Activated CD8-positive, alpha-beta memory T cell treated with anti-CD3 and anti-CD28 coated beads, Interleukin-2, amount 10 ng/mL, durations not matched to agents 7 days and 5 days (primary cell): ENCODE results near the gene HEY2. TPM values are rescaled to one million over a fixed set of nuclear protein-coding genes. Genes with fewer than 3 reads are reported as not detected.

Experiments used
- total RNA-seq, 2 experiments: library from RNA; stranded (reverse); gene quantifications; one replicate each; pipeline ENCODE4 v1.2.3, GENCODE V29; 2021

Gene HEY2
- total RNA-seq, 2 experiments from 2014 or later: not detected

Other genes with a start within 250 kb of the HEY2 start
- gene NCOA7, start 41.3 kb downstream of the HEY2 start, total RNA-seq: 10 to 100 TPM; 45.3 to 46.9 TPM
- 1 to 10 TPM; 8.7 to 9.3 TPM for gene HINT3, start 207.1 kb downstream of the HEY2 start, total RNA-seq
- gene TRMT11, start 236.9 kb downstream of the HEY2 start, total RNA-seq: 10 to 100 TPM; 20.6 to 26.4 TPM